Central memory CD8-positive, alpha-beta T cell (primary cell): ENCODE results near the gene SLC25A15.
"Not testable (repeated sequence)": the region's sequence is repeated elsewhere in the genome, so short reads cannot be mapped to it uniquely, and the experiment has no call there.

Experiments
- ATAC-seq: fragments of 150-1000 bp; cut with Tn5 transposase; replicated peaks from 2 replicates; pipeline ENCODE4 v1.10.0; 2022; ENCODE audit warnings: mild to moderate bottlenecking, moderate FRiP score, moderate number of reproducible peaks; ENCODE audit not compliant: poor library complexity, severe bottlenecking; ENCODE audit errors: extremely low read depth
- DNase-seq, 2 donors: peaks; one replicate each; pipeline ENCODE4 v3.0.0; 2021; ENCODE audit warnings: low spot score in 2 of 2
- H3K27ac Mint-ChIP-seq: one replicate; pipeline ENCODE4 v1.8.0; 2022; ENCODE audit warnings: low read depth, mild to moderate bottlenecking, moderate library complexity, mixed read lengths
- H3K27me3 Mint-ChIP-seq: one replicate; pipeline ENCODE4 v1.8.0; 2022; ENCODE audit warnings: mixed read lengths
- H3K36me3 Mint-ChIP-seq: one replicate; pipeline ENCODE4 v1.8.0; 2022; ENCODE audit warnings: mild to moderate bottlenecking, moderate library complexity, mixed read lengths; ENCODE audit not compliant: insufficient read depth
- H3K4me1 Mint-ChIP-seq: one replicate; pipeline ENCODE4 v1.8.0; 2022; ENCODE audit warnings: mixed read lengths
- H3K4me3 Mint-ChIP-seq: one replicate; pipeline ENCODE4 v1.8.0; 2022; ENCODE audit warnings: mild to moderate bottlenecking, moderate library complexity, mixed read lengths
- H3K9me3 Mint-ChIP-seq: one replicate; pipeline ENCODE4 v1.8.0; 2022; ENCODE audit warnings: mixed read lengths

Gene SLC25A15

DNA sequence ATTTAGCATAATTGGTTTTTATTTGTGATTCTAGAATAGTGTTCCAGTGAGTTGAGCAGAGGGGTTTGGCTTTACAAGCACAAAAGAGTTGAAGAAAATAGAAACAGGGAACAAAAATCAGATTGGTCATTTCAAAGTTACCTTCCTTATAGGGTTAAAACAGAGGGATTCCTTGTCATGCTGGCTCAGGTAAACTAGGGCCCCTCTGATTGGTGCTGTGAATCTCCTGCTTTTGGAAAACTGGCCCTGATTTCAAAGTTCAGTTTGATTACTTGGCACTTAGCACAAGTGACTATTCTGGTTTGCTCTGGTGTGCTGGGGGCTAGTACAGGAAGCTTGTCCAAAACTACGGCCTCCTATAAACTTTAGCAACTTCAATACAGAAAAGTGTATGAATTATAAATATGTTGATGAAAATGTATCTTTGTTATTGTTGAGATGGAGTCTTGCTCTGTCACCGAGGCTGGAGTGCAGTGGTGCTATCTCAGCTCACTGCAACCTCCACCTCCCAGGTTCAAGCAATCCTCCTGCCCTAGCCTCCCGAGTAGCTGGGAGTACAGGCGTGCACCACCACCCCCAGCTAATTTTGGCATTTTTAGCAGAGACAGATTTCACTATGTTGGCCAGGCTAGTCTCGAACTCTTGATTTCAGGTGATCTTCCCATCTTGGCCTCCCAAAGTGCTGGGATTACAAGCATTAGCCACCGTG lies 16.5 kb upstream of the SLC25A15 start:
- H3K36me3 Mint-ChIP-seq, result peaks cover 7% of the 10 kb centered on the region
- no peak overlapping the region for H3K4me3 Mint-ChIP-seq
- no peak for ATAC-seq
- peaks cover 34% of the 10 kb centered on the region for H3K4me1 Mint-ChIP-seq
- no peaks in the 10 kb centered on the region for H3K27me3 Mint-ChIP-seq
- no peaks in the 10 kb centered on the region for H3K9me3 Mint-ChIP-seq
- DNase-seq, result no peak
- no peak overlapping the region for H3K27ac Mint-ChIP-seq

DNA sequence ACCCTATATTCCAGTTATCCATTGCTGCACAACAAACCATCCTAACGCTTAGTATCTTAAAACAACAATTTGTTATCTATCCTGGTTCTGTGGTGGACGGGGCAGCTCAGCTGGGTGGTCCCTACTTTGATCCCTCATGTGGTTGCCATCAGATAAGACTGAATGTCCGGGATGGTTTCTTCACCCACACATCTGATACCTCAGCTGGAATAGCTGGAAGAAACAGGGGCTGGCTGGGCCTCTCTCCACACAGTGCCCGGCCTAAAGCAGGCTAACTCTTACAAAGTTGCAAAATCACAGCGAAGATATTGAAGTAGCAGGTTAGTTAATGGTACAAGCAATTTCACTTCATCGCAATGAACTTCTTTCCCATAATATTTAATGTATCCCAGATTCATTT lies 14.7 kb upstream of the SLC25A15 start:
- ATAC-seq (no peak), DNase-seq (no peak)
- Mint-ChIP-seq H3K4me1 (peaks cover 33% of the 10 kb centered on the region), H3K27ac (no peak overlapping the region), H3K9me3 (no peaks in the 10 kb centered on the region), H3K4me3 (no peak overlapping the region), H3K36me3 (peaks cover 7% of the 10 kb centered on the region), H3K27me3 (no peaks in the 10 kb centered on the region)

GRCh38 chr13:40776232-40776631 lies 13.2 kb upstream of the SLC25A15 start:
- Mint-ChIP-seq H3K27me3 (no peaks in the 10 kb centered on the region), H3K4me3 (peak overlapping the region; percentile 76), H3K4me1 (peaks cover 23% of the 10 kb centered on the region), H3K9me3 (no peaks in the 10 kb centered on the region), H3K27ac (peak overlapping the region; percentile 96), H3K36me3 (peaks cover 1% of the 10 kb centered on the region)
- peak; percentile 10 for ATAC-seq
- no peak for DNase-seq

GRCh38 chr13:40776681-40777165 lies 12.7 kb upstream of the SLC25A15 start:
- Mint-ChIP-seq H3K4me3 (peak overlapping the region; percentile 76), H3K27me3 (no peaks in the 10 kb centered on the region), H3K4me1 (peaks cover 23% of the 10 kb centered on the region), H3K36me3 (peaks cover 1% of the 10 kb centered on the region), H3K27ac (peak overlapping the region; percentile 96), H3K9me3 (no peaks in the 10 kb centered on the region)
- ATAC-seq (peak; percentile 93), DNase-seq (peak; percentile 29 to 38)

GRCh38 chr13:40777166-40777808 lies 12.1 kb upstream of the SLC25A15 start:
- H3K4me3 Mint-ChIP-seq, result peak overlapping the region; percentile 76
- peaks cover 1% of the 10 kb centered on the region for H3K36me3 Mint-ChIP-seq
- peaks cover 23% of the 10 kb centered on the region for H3K4me1 Mint-ChIP-seq
- DNase-seq, result no peak
- peak; percentile 59 for ATAC-seq
- no peaks in the 10 kb centered on the region for H3K27me3 Mint-ChIP-seq
- H3K9me3 Mint-ChIP-seq, result no peaks in the 10 kb centered on the region
- peak overlapping the region; percentile 96 for H3K27ac Mint-ChIP-seq

DNA sequence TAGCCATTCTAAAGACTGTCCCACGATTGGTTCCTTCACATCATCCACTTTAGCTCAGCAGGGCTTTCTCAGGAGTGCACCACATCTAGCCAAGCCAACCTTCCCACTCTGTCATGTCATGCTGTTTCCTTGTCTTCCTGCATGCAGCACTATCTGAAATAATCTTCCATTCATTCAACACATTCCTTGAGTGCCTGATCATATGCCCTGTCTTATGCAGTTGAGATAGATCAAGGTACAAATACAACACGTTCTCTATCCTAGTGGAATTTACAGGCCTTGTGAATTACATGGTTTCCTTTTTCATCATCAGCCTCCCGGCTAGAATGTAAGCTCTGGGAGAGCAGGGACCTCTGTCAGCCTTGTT lies 11.6 kb upstream of the SLC25A15 start:
- Mint-ChIP-seq H3K27ac (peak overlapping the region; percentile 96), H3K4me3 (peak overlapping the region; percentile 76)
- ATAC-seq, result no peak

GRCh38 chr13:40779049-40779448 lies 10.4 kb upstream of the SLC25A15 start:
- Mint-ChIP-seq H3K36me3 (peaks cover 1% of the 10 kb centered on the region), H3K27ac (peak overlapping the region; percentile 63), H3K9me3 (no peaks in the 10 kb centered on the region), H3K27me3 (no peaks in the 10 kb centered on the region), H3K4me1 (peaks cover 23% of the 10 kb centered on the region), H3K4me3 (no peak overlapping the region)
- no peak for ATAC-seq
- no peak for DNase-seq

More for the DNA sequence above, 11.6 kb upstream of the SLC25A15 start:
- DNase-seq, result no peak
- H3K9me3 Mint-ChIP-seq, result no peaks in the 10 kb centered on the region
- no peaks in the 10 kb centered on the region for H3K27me3 Mint-ChIP-seq
- peaks cover 1% of the 10 kb centered on the region for H3K36me3 Mint-ChIP-seq
- H3K4me1 Mint-ChIP-seq, result peaks cover 23% of the 10 kb centered on the region

DNA sequence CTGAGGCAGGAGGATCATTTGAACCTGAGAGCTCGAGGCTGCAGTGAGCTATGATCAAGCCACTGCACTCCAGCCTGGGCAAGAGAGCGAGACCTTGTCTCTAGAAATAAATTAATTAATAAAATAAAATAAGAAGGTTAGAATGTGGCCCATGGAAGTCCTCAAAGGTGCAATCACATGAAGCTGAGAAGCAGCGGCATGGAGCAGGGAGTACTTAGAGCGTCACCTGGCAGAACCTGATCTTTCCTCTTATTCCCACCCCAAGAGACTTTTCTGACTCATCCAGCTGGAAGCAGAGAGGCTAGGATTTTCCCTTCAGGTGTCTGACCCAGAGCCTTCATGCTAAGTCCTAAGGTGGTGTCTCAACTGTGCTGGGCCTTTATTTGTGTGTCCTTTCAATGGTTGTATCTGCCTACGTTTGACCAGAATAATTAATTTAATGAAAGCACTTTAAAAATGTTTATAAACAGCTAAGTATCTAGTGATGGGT lies 9.6 kb upstream of the SLC25A15 start:
- no peaks in the 10 kb centered on the region for H3K27me3 Mint-ChIP-seq
- peak overlapping the region; percentile 53 for H3K27ac Mint-ChIP-seq
- no peak for ATAC-seq

DNA sequence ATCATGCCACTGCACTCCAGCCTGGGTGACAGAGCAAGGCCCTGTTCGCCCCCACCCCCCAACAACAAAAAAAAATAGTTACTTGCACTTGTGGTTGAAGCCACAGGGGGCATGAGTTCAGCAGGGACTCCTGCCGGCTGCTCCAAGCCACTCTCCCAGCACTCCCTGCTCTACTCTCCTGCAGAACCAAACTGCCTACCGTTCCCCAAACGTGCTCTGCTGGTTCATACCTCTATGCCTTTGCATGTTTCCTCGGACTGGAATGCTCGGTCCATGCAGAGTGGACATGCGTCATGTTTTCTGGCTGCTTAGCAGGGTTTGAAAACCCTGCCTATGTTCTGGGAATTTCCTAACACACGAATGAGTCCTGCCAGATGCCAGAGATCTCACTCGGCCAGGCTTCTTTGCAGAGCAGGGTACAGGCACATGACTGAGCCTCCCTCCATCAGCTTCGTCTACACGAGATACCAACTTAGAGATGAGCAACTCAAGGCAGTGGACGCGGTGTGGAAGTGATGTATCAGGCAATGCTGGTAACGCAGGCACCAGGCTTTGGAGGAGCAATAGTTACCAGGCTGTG lies 8.5 kb upstream of the SLC25A15 start:
- H3K27me3 Mint-ChIP-seq, result no peaks in the 10 kb centered on the region
- ATAC-seq (no peak), DNase-seq (no peak)
- H3K27ac Mint-ChIP-seq, result no peak overlapping the region
- no peaks in the 10 kb centered on the region for H3K36me3 Mint-ChIP-seq
- H3K4me1 Mint-ChIP-seq, result peaks cover 20% of the 10 kb centered on the region
- no peak overlapping the region for H3K4me3 Mint-ChIP-seq
- H3K9me3 Mint-ChIP-seq, result no peaks in the 10 kb centered on the region

More for the DNA sequence above, 9.6 kb upstream of the SLC25A15 start:
- Mint-ChIP-seq H3K4me3 (no peak overlapping the region), H3K9me3 (no peaks in the 10 kb centered on the region), H3K36me3 (peaks cover 1% of the 10 kb centered on the region), H3K4me1 (peaks cover 23% of the 10 kb centered on the region)
- no peak for DNase-seq

GRCh38 chr13:40781717-40782116 lies 7.7 kb upstream of the SLC25A15 start:
- H3K4me1 Mint-ChIP-seq, result peaks cover 13% of the 10 kb centered on the region
- no peak overlapping the region for H3K4me3 Mint-ChIP-seq
- no peak overlapping the region for H3K27ac Mint-ChIP-seq
- ATAC-seq, result no peak
- no peaks in the 10 kb centered on the region for H3K9me3 Mint-ChIP-seq
- H3K36me3 Mint-ChIP-seq, result no peaks in the 10 kb centered on the region
- no peak for DNase-seq
- no peaks in the 10 kb centered on the region for H3K27me3 Mint-ChIP-seq

DNA sequence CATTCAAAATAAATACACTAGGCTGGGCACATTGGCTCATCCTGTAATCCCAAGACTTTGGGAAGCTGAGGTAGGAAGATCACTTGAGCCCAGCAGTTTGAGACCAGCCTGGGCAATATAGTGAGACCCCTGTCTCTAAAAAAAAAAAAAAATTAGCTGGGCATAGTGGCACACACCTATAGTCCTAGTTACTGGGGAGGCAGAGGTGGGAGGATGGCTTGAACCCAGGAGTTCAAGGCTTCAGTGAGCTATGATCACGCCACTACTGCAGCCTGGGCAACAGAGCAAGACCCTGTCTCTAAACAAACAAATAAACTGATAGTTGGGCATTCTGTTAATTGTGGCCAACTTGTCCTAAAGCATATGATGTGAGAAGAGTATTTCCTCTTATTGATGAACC lies 6.4 kb upstream of the SLC25A15 start:
- H3K36me3 Mint-ChIP-seq, H3K4me1 Mint-ChIP-seq, H3K9me3 Mint-ChIP-seq, ATAC-seq, H3K27ac Mint-ChIP-seq, DNase-seq, H3K27me3 Mint-ChIP-seq, H3K4me3 Mint-ChIP-seq: not testable (repeated sequence)

GRCh38 chr13:40784540-40784939 lies 4.9 kb upstream of the SLC25A15 start:
- H3K9me3 Mint-ChIP-seq, result no peaks in the 10 kb centered on the region
- no peak overlapping the region for H3K27ac Mint-ChIP-seq
- H3K4me3 Mint-ChIP-seq, result no peak overlapping the region
- H3K36me3 Mint-ChIP-seq, result no peaks in the 10 kb centered on the region
- H3K4me1 Mint-ChIP-seq, result peaks cover 6% of the 10 kb centered on the region
- DNase-seq (no peak), ATAC-seq (no peak)
- H3K27me3 Mint-ChIP-seq, result no peaks in the 10 kb centered on the region

- H3K36me3 Mint-ChIP-seq, result no peaks in the 10 kb centered on the region
- H3K9me3 Mint-ChIP-seq, result no peaks in the 10 kb centered on the region
- H3K4me1 Mint-ChIP-seq, result peaks cover 6% of the 10 kb centered on the region
- H3K4me3 Mint-ChIP-seq, result no peak overlapping the region
- ATAC-seq, result no peak
- DNase-seq, result no peak
- H3K27ac Mint-ChIP-seq, result no peak overlapping the region
- no peaks in the 10 kb centered on the region for H3K27me3 Mint-ChIP-seq
Measured at GRCh38 chr13:40786568-40786996, 2.8 kb upstream of the SLC25A15 start.
